Naive thymus-derived CD8-positive, alpha-beta T cell (primary cell): Measurements from ENCODE around the gene CFAP206. TPM values are rescaled to one million over a fixed set of nuclear protein-coding genes. Genes with fewer than 3 reads are reported as not detected.

Experiments used
- ATAC-seq, 2 donors: fragments of 150-1000 bp; cut with Tn5 transposase in 1 of 2; sonication (Bioruptor Pico), chemical (Tn5 transposase) in 1 of 2; 1 replicate in 1 of 2; 2 replicates in 1 of 2; pipeline ENCODE4 v1.10.0; 2021; ENCODE audit warnings: mild to moderate bottlenecking in 2 of 2, moderate library complexity in 2 of 2
- POLR2A ChIA-PET: fragments of 350-600 bp; sonication (Branson Sonifier 250); formaldehyde crosslinking; loops from one replicate; lab custom pipeline; 2021; ENCODE audit warnings: antibody characterized with exemption; lab: Charles Lee
- DNase-seq, 10 donors: peaks; one replicate each; pipeline versions ENCODE4 v3.0.0 to v3.0.0-alpha.2; 2020 to 2022
- H3K27ac Mint-ChIP-seq, 10 donors: one replicate each; pipeline ENCODE4 v1.8.0; 2020 to 2022; ENCODE audit warnings: mild to moderate bottlenecking in 10 of 10, mixed read lengths in 10 of 10, moderate library complexity in 4 of 10, inconsistent platforms in 1 of 10
- H3K27me3 Mint-ChIP-seq, 5 donors: one replicate each; pipeline ENCODE4 v1.8.0; 2021 to 2022; ENCODE audit warnings: mixed read lengths in 5 of 5
- H3K36me3 Mint-ChIP-seq, 3 donors: one replicate each; pipeline ENCODE4 v1.8.0; 2020 to 2022; ENCODE audit warnings: mixed read lengths in 3 of 3, mild to moderate bottlenecking in 2 of 3, inconsistent platforms in 1 of 3
- H3K4me1 Mint-ChIP-seq, 4 donors: one replicate each; pipeline ENCODE4 v1.8.0; 2021 to 2022; ENCODE audit warnings: mixed read lengths in 4 of 4
- H3K4me3 Mint-ChIP-seq, 10 donors: one replicate each; pipeline ENCODE4 v1.8.0; 2020 to 2022; ENCODE audit warnings: mild to moderate bottlenecking in 10 of 10, mixed read lengths in 10 of 10, moderate library complexity in 6 of 10, inconsistent platforms in 1 of 10
- H3K9me3 Mint-ChIP-seq, 9 donors: one replicate each; pipeline ENCODE4 v1.8.0; 2020 to 2022; ENCODE audit warnings: mixed read lengths in 9 of 9, mild to moderate bottlenecking in 3 of 9, inconsistent platforms in 1 of 9, moderate library complexity in 1 of 9
- polyA plus RNA-seq, 3 donors: library from polyadenylated mRNA; unstranded; fragments of 300-500 nt; fragmentation: Illumina TruSeq; gene quantifications; one replicate each; pipeline ENCODE4 v1.2.3, GENCODE V29; 2021
- total RNA-seq, 8 experiments: library from RNA in 2 of 8; stranded (reverse) in 2 of 8; gene quantifications; one replicate each; pipeline ENCODE4 v1.2.3 and lab custom pipeline; 2021 to 2026

Gene CFAP206
- not detected for total RNA-seq
- under 1 TPM in 1 of 3 donors, not detected in 2; 0.07 TPM for polyA plus RNA-seq
- 0 to 0.14 (median 0) reads per million in 6 experiments for total RNA-seq (lab: John Stamatoyannopoulos, UW)

DNA sequence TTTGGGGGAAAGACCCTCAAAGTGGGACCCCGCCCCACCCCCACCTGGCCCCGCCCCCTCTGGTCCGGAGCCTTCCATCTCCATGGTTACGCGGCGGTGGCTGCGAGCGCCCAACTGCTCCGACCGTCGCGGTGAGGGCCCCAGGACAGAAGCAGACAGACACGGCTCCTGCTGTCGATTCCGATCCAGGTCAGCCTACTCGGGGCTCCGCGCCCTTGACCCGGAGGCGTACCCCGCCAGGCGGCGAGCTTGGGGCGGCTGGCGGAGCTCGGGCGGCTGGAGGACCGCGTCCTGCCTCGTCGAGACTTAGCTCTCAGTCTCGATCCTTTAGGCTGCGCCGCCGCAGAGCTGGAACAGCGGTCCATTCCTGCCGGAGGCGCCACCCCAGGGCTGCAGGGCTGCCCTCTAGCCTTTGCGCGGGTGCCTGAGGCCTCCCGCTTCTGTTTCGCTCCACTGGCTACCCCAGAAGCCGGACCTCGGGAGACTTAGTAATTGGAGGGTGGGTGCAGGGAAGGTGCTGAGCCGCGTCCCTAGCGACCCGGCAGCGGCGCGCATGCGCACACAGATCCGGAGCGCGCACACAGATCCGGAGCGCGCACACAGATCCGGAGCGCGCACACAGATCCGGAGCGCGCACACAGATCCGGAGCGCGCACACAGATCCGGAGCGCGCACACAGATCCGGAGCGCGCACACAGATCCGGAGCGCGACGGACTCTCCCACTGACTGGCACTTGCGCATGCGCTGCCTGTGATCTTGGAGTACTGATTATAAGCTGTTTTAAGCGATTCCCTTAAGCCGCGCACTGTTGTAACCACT lies at the start of gene CFAP206:
TSS of gene CFAP206 (plus strand) at position 72 of the 820 bp plus-strand sequence. CDS start 1,868 bp downstream, outside the sequence.
- Mint-ChIP-seq H3K27me3 (peaks cover 11 to 34% (median 13%) of the 10 kb centered on the region in 5 donors), H3K4me3 (peak within 1 kb of the TSS; percentile 81 to 93 (median 90)), H3K4me1 (peaks cover 4 to 9% (median 6%) of the 10 kb centered on the region in 4 donors), H3K27ac (peak within 1 kb of the TSS; percentile 58 to 92 (median 75)), H3K36me3 (no peaks in the 10 kb centered on the region), H3K9me3 (no peaks in the 10 kb centered on the region)
- POLR2A ChIA-PET: interaction anchor here (0.9 to 1.5 kb wide), 4 partner anchors 65 to 1672 kb away, joined by 3 to 6 read pairs (median 4); partner anchors contain the start of genes ORC3, PNRC1, RARS2 and SLC35A1
- ATAC-seq: peak; percentile 82 to 84
- peak; percentile 71 to 92 (median 78) for DNase-seq

DNA sequence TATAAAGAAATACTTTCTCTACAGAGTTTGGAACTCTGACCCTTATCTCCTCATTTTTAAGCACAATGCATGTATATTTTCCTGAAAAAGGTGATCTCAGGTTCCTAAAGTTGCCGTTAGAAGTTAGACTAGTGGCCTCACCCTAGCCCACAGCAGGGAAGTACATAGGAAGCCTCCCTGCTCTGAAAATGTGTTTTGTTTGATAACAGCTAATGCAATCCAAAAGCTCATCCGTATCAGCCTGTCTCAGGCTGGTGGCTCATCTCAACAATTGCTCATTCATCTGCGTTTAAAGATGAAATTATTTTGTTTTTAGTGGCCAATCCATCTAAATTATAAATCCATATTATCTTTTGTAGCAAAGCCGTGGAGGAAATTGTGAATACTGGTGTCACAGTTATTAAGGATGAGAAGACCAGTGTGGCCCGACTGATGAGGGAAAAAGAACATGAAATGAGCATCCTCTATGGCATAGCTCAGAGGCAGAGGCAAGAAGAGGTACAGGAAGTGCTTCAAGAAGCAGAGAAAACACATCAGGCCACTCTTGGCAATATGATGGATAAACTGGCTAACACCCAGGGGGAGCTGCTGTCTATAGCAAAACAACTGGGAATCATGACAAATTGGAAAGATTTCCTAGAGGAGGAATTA lies 43.0 kb upstream of the CFAP206 start:
- peaks cover 17 to 20% (median 18%) of the 10 kb centered on the region in 3 donors for H3K36me3 Mint-ChIP-seq
- DNase-seq (no peak), ATAC-seq (no peak)
- no peak overlapping the region for H3K27ac Mint-ChIP-seq
- H3K4me1 Mint-ChIP-seq: no peaks in the 10 kb centered on the region
- POLR2A ChIA-PET: no interaction called here
- H3K9me3 Mint-ChIP-seq: peaks cover 4 to 24% (median 9%) of the 10 kb centered on the region in 9 donors
- no peaks in the 10 kb centered on the region for H3K27me3 Mint-ChIP-seq
- no peak overlapping the region for H3K4me3 Mint-ChIP-seq

- no peak overlapping the region for H3K27ac Mint-ChIP-seq
- POLR2A ChIA-PET: no interaction called here
- H3K9me3 Mint-ChIP-seq: peaks cover 5 to 29% (median 10%) of the 10 kb centered on the region in 9 donors
- H3K4me1 Mint-ChIP-seq: no peaks in the 10 kb centered on the region
- no peak overlapping the region for H3K4me3 Mint-ChIP-seq
- peaks cover 14 to 18% (median 14%) of the 10 kb centered on the region in 3 donors for H3K36me3 Mint-ChIP-seq
- no peaks in the 10 kb centered on the region for H3K27me3 Mint-ChIP-seq
- no peak for DNase-seq
- ATAC-seq: no peak
These were observed 41.5 kb upstream of the CFAP206 start for GRCh38 chr6:87366072-87366827.

DNA sequence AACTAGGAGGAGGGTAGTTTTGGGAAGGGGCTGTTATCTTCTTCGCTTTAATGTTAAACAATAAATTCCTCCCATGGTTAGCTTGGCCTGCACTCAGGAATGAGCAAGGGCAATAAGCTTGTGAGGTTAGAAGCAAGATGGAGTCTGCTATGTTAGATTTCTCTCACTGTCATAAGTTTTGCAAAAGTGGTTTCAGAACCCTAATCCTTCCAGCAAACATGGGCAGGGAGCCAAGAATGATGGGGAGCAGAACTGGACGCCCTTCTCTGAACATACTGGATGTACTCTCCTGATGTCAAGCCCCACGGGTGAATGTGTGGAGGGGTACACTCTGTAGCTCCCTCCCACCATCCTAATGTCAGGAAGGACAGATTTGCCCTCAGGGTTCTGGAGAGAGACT lies 40.9 kb upstream of the CFAP206 start:
- Mint-ChIP-seq H3K4me1 (no peaks in the 10 kb centered on the region), H3K27me3 (no peaks in the 10 kb centered on the region)
- POLR2A ChIA-PET: no interaction called here

DNA sequence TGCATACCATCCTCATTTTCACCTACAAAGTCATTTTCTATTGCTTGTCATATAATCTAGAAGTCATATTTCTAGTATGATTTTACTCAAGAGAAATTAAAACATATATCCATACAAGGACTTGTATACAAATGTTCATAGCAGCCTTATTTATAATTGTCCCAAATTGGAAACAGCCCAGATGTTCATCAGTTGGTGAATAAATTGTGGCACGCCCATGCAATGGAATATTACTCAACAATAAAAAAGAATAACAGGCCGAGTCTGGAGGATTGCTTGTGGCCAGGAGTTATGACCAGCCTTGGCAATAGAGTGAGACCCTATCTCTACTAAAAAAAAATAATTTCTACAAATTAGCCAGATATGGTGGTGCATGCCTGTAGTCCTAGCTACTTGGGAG lies 34.4 kb upstream of the CFAP206 start:
- H3K4me1 Mint-ChIP-seq: peaks cover 0 to under 1% (median 0%) of the 10 kb centered on the region in 4 donors
- no peaks in the 10 kb centered on the region for H3K27me3 Mint-ChIP-seq
- POLR2A ChIA-PET: no interaction called here
- DNase-seq (no peak), ATAC-seq (no peak)
- no peak overlapping the region for H3K4me3 Mint-ChIP-seq
- H3K36me3 Mint-ChIP-seq: peaks cover 0 to 5% (median 3%) of the 10 kb centered on the region in 3 donors
- peaks cover 0 to 10% (median 4%) of the 10 kb centered on the region in 9 donors for H3K9me3 Mint-ChIP-seq
- H3K27ac Mint-ChIP-seq: no peak overlapping the region

More for the DNA sequence above, 40.9 kb upstream of the CFAP206 start:
- H3K4me3 Mint-ChIP-seq: peak overlapping the region in 1 of 10 donors; percentile 10
- H3K9me3 Mint-ChIP-seq: peaks cover 5 to 29% (median 10%) of the 10 kb centered on the region in 9 donors
- ATAC-seq: no peak
- no peak for DNase-seq
- H3K36me3 Mint-ChIP-seq: peaks cover 12 to 18% (median 14%) of the 10 kb centered on the region in 3 donors
- H3K27ac Mint-ChIP-seq: no peak overlapping the region

DNA sequence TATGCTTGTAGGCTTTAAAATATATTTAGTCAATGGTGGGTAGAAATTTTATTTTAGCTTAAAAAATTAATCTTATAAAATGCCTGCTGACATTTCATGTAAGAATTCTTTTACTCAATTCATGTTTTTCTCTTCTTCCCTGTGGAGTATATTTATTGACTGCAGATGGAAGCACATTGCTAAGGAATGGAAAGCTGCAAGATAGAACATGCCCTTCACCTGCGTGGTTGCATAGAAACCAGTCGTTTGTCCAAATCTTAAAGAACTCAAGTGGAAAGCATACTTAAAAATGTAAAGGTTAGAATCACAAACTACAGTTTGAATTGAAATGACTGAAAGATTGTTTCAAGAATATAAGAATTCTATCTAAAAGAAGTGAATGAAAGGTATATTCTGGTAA lies 32.5 kb upstream of the CFAP206 start:
- Mint-ChIP-seq H3K4me1 (peaks cover 0 to 5% (median 0%) of the 10 kb centered on the region in 4 donors), H3K27ac (no peak overlapping the region), H3K27me3 (no peaks in the 10 kb centered on the region), H3K36me3 (peaks cover 0 to 6% (median 5%) of the 10 kb centered on the region in 3 donors), H3K4me3 (no peak overlapping the region), H3K9me3 (no peaks in the 10 kb centered on the region)
- ATAC-seq: no peak
- DNase-seq: no peak
- POLR2A ChIA-PET: no interaction called here

GRCh38 chr6:87376643-87377042 lies 31.1 kb upstream of the CFAP206 start:
- Mint-ChIP-seq H3K4me1 (peaks cover 0 to 5% (median 0%) of the 10 kb centered on the region in 4 donors), H3K4me3 (no peak overlapping the region), H3K36me3 (peaks cover 0 to 6% (median 5%) of the 10 kb centered on the region in 3 donors), H3K9me3 (no peaks in the 10 kb centered on the region), H3K27me3 (no peaks in the 10 kb centered on the region), H3K27ac (no peak overlapping the region)
- ATAC-seq: no peak
- DNase-seq: no peak
- POLR2A ChIA-PET: no interaction called here

DNA sequence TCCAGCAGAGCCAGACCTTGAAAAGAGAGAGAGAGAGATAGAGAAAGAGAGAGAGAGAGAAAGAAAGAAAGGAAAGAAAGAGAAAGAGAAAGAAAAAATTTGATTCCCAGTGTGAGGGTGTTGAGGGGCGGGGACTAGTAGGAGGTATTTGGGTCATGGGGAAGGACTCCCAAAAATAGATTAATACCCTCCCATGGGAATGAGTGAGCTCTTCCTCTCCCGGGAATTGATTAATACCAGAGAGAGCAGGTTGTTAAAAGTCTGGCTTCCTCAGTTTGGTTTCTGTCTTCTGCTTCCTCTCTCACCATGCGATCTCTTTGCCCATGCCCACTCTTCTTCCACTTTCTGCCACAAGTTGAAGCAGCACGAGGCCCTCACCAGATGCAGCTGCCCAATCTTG lies 28.8 kb upstream of the CFAP206 start:
- POLR2A ChIA-PET: no interaction called here

DNA sequence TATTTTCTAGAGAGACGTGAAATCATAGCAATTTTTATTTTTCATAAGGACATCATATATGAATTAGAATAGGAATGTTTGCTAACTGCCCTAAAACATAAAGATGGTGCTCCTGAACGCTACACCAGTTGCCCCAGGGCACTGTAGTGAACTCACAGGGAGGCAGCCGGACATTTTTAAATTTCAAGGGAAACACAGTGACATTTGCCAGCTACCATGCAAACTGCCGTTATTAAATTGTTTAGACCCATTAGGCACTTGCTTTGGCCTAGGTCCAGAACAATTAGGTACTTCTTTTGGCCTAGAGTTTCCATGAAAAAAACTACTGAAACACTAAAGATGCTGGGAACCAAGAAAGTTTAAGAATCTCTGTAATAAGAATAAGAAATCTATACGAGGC lies 24.9 kb upstream of the CFAP206 start:
- no peaks in the 10 kb centered on the region for H3K9me3 Mint-ChIP-seq
- POLR2A ChIA-PET: no interaction called here
- H3K4me3 Mint-ChIP-seq: no peak overlapping the region
- ATAC-seq: no peak
- DNase-seq: no peak
- H3K36me3 Mint-ChIP-seq: peaks cover 0 to 3% (median 0%) of the 10 kb centered on the region in 3 donors
- peaks cover 0 to 5% (median 0%) of the 10 kb centered on the region in 4 donors for H3K4me1 Mint-ChIP-seq
- H3K27me3 Mint-ChIP-seq: no peaks in the 10 kb centered on the region
- no peak overlapping the region for H3K27ac Mint-ChIP-seq

More for the DNA sequence above, 28.8 kb upstream of the CFAP206 start:
- peak overlapping the region in 1 of 10 donors; percentile 71 for H3K27ac Mint-ChIP-seq
- no peaks in the 10 kb centered on the region for H3K9me3 Mint-ChIP-seq
- H3K36me3 Mint-ChIP-seq: peaks cover 0 to 3% (median 2%) of the 10 kb centered on the region in 3 donors
- DNase-seq: no peak
- peak overlapping the region in 1 of 10 donors; percentile 12 for H3K4me3 Mint-ChIP-seq
- ATAC-seq: no peak
- peaks cover 0 to 5% (median 0%) of the 10 kb centered on the region in 4 donors for H3K4me1 Mint-ChIP-seq
- no peaks in the 10 kb centered on the region for H3K27me3 Mint-ChIP-seq

DNA sequence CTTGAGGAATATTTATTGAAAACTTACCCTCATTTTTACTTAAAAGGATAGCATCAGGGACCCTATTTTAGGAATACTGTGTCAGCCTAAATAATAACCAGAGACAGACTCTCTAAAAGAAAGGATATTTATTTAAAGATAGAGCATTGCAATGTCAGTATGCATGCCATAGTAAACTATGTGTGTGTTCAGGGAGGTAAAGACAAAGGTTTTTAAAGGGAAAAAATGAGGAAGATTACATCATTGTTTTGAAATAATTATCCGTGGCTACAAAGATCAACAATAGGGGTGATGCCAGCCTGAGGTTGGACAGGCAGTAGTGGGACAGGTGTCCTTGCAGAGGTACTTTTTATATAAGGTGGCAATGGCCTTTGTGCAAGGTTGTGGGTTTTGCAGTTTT lies 23.7 kb upstream of the CFAP206 start:
- Mint-ChIP-seq H3K9me3 (no peaks in the 10 kb centered on the region), H3K4me1 (no peaks in the 10 kb centered on the region), H3K36me3 (no peaks in the 10 kb centered on the region), H3K27me3 (no peaks in the 10 kb centered on the region), H3K27ac (no peak overlapping the region), H3K4me3 (no peak overlapping the region)
- POLR2A ChIA-PET: no interaction called here
- DNase-seq (no peak), ATAC-seq (no peak)

- H3K9me3 Mint-ChIP-seq: no peaks in the 10 kb centered on the region
- DNase-seq (no peak), ATAC-seq (no peak)
- H3K4me1 Mint-ChIP-seq: no peaks in the 10 kb centered on the region
- no peaks in the 10 kb centered on the region for H3K27me3 Mint-ChIP-seq
- POLR2A ChIA-PET: no interaction called here
- H3K36me3 Mint-ChIP-seq: no peaks in the 10 kb centered on the region
- no peak overlapping the region for H3K27ac Mint-ChIP-seq
- H3K4me3 Mint-ChIP-seq: no peak overlapping the region
These were observed 23.3 kb upstream of the CFAP206 start for GRCh38 chr6:87384449-87384848.

DNA sequence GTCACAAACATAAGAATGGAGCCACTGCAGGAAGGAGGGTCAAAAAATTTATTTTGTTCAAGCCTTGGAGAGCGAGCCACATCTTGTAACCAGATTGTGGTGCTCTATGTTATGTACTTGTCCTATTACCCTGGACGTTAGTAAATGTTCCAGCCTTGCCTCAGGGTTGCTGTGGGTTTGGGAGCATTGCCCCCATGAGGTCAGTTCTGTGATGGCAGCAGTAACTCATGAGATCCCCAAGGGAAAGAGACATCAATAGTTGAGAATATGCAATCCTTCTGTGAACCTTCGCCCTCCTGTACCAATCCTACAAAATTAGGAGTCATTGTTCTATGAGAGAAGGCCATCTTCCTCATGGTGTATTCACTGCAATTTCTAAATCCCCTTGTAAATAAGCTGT lies 16.4 kb upstream of the CFAP206 start:
- no peaks in the 10 kb centered on the region for H3K36me3 Mint-ChIP-seq
- no peaks in the 10 kb centered on the region for H3K9me3 Mint-ChIP-seq
- no peak overlapping the region for H3K4me3 Mint-ChIP-seq
- no peak for DNase-seq
- H3K4me1 Mint-ChIP-seq: peaks cover 0 to 5% (median 2%) of the 10 kb centered on the region in 4 donors
- ATAC-seq: no peak
- H3K27ac Mint-ChIP-seq: no peak overlapping the region
- POLR2A ChIA-PET: no interaction called here
- H3K27me3 Mint-ChIP-seq: no peaks in the 10 kb centered on the region
